GM12864 (cell line): ENCODE results near the gene SH3PXD2A.

ENCODE experiments used
- DNase-seq: peaks from one replicate; pipeline ENCODE4 v3.0.0-alpha.2; 2011; ENCODE audit warnings: low read depth
- H3K4me3 ChIP-seq: 2 replicates; pipeline ENCODE4 v1.5.1; 2011; ENCODE audit warnings: mild to moderate bottlenecking, low read depth, low read length, control low read depth
- TF ChIP-seq, protein P1 (sequence below): IDR thresholded peaks from 2 replicates; pipeline ENCODE4 v1.5.1; 2011; ENCODE audit warnings: low read depth, mild to moderate bottlenecking, moderate library complexity, low read length, control low read depth, inconsistent platforms; ENCODE audit errors: missing control alignments

SH3PXD2A gene

DNA sequence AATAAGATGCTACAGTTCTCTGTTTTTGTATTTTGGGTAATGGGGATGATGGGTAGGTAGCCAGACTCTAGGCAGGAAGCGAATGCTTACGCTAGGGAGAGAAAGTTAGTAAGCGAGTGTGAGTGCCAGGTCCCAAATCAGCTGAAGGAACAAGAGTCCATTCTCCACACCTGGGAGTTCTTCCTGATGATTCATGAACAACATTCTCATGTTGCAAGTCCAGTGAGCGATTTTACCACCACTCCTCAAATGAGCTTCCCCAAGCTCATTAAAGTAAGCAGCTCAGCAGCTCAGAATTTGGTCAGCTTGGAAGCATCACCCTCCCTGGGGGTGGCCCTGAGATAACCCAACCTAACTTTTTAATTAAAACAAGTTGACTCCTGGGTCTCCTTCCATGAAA, 27.3 kb downstream of the SH3PXD2A start:
- no peak for DNase-seq
- H3K4me3 ChIP-seq = no peak overlapping the region
- TF ChIP-seq, protein P1, sequence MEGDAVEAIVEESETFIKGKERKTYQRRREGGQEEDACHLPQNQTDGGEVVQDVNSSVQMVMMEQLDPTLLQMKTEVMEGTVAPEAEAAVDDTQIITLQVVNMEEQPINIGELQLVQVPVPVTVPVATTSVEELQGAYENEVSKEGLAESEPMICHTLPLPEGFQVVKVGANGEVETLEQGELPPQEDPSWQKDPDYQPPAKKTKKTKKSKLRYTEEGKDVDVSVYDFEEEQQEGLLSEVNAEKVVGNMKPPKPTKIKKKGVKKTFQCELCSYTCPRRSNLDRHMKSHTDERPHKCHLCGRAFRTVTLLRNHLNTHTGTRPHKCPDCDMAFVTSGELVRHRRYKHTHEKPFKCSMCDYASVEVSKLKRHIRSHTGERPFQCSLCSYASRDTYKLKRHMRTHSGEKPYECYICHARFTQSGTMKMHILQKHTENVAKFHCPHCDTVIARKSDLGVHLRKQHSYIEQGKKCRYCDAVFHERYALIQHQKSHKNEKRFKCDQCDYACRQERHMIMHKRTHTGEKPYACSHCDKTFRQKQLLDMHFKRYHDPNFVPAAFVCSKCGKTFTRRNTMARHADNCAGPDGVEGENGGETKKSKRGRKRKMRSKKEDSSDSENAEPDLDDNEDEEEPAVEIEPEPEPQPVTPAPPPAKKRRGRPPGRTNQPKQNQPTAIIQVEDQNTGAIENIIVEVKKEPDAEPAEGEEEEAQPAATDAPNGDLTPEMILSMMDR = no peak

DNA sequence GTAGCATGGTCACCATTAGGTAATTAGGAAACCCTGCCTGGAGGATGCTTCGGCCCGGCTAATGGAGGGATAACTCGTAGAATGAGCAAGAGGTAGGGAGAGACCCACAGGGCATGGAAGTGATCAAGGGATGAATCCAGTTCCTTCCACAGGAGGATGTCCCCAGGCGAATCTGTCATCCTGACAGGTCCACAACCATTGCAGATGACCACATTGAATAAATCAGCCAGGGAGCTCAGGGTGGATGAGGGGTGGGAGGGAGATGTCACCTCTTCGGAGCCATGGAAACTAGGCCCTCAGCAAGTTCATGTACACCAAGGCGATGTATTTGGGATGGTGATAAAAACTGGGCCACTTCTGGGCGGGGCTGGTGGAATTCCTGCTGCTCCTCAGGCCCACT, 28.5 kb downstream of the SH3PXD2A start:
- H3K4me3 ChIP-seq = no peak overlapping the region

GRCh38 chr10:103824281-103824680, 31.1 kb downstream of the SH3PXD2A start:
- TF ChIP-seq, protein P1 = no peak
- no peak for DNase-seq
- H3K4me3 ChIP-seq = no peak overlapping the region

More for the DNA sequence above, 28.5 kb downstream of the SH3PXD2A start:
- TF ChIP-seq, protein P1 = no peak
- DNase-seq = no peak

- no peak for DNase-seq
- H3K4me3 ChIP-seq = no peak overlapping the region
- TF ChIP-seq, protein P1 = no peak
These were observed 31.6 kb downstream of the SH3PXD2A start for GRCh38 chr10:103823706-103824272.

DNA sequence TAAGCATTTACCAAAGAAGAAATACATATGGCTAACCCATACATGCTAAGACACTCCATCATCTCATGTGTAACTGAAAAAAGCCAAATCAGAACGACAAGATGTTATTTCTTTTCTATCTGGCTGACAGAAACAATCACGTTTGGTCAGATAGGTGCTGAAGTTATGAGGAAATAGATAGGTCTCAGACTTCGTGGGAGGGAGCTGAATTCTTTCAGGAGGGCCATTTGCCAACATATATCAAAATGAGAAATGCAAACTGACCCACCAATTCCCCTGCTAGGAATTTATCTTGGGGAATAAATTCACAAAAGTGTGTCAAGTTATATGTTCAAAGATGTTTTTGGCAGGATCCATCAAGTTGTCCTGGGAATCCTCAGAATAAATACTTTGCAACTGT, 32.6 kb downstream of the SH3PXD2A start:
- H3K4me3 ChIP-seq = no peak overlapping the region
- no peak for DNase-seq
- TF ChIP-seq, protein P1 = no peak

DNA sequence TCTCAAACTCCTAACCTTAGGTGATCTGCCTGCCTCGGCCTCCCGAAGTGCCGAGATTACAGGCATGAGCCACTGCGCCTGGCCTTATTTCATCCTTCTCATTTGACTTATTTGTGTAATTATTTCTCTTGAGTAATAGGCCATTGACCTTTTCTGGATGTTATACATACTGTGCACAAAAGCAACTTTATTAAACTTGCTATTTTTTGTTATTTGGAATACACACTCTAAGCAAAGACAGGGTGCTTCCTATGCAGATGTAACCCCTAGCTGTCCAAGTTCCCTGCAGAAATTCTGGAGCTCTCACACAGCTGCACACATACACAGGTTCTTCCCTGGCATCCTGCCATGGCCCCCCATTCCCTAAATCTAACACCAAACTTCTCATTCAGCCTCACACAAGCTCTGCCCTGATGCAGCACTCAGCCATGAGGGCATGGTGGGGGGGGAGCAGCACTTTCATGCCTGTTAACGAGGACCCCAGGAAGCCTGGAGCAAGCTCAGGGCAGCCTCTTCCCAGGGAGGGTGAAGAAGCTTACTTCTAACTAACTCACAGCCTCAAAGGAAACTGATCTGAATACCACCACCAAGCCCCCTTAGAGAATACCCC, 33.2 kb downstream of the SH3PXD2A start:
- H3K4me3 ChIP-seq = no peak overlapping the region
- TF ChIP-seq, protein P1 = no peak
- DNase-seq = no peak
